ENCODE data around the gene MPEG1. TPM values are rescaled to one million over a fixed set of nuclear protein-coding genes. Genes with fewer than 3 reads are reported as not detected.

The MPEG1 gene, protein sequence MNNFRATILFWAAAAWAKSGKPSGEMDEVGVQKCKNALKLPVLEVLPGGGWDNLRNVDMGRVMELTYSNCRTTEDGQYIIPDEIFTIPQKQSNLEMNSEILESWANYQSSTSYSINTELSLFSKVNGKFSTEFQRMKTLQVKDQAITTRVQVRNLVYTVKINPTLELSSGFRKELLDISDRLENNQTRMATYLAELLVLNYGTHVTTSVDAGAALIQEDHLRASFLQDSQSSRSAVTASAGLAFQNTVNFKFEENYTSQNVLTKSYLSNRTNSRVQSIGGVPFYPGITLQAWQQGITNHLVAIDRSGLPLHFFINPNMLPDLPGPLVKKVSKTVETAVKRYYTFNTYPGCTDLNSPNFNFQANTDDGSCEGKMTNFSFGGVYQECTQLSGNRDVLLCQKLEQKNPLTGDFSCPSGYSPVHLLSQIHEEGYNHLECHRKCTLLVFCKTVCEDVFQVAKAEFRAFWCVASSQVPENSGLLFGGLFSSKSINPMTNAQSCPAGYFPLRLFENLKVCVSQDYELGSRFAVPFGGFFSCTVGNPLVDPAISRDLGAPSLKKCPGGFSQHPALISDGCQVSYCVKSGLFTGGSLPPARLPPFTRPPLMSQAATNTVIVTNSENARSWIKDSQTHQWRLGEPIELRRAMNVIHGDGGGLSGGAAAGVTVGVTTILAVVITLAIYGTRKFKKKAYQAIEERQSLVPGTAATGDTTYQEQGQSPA
- total RNA-seq: 10 to 100 TPM in 1 of 4 donors, 1 to 10 TPM in 3; 1.0 to 15.1 (median 5.7) TPM

- TF ChIP-seq POLR2A (IDR thresholded peaks at IDR 0.05) (no peak), CTCF (IDR thresholded peaks at IDR 0.05) (no peak)
- H3K4me1 ChIP-seq: no peaks in the 10 kb centered on the region
- H3K4me3 ChIP-seq: no peak within 1 kb of the TSS
- DNase-seq: no peak
- H3K36me3 ChIP-seq: no peaks in the 10 kb centered on the region
- H3K27ac ChIP-seq: no peak within 1 kb of the TSS
- intact Hi-C loops (cut with DNase I; ENCODE audit: low total_unique reads): no loop called here
- H3K9me3 ChIP-seq: no peaks in the 10 kb centered on the region
- no peaks in the 10 kb centered on the region for H3K27me3 ChIP-seq
Measured at GRCh38 chr11:59212744-59213631, at the start of gene MPEG1. Gene MPEG1 (minus strand): TSS chr11:59212927. CDS start chr11:59212865, 62 bp downstream.

DNA sequence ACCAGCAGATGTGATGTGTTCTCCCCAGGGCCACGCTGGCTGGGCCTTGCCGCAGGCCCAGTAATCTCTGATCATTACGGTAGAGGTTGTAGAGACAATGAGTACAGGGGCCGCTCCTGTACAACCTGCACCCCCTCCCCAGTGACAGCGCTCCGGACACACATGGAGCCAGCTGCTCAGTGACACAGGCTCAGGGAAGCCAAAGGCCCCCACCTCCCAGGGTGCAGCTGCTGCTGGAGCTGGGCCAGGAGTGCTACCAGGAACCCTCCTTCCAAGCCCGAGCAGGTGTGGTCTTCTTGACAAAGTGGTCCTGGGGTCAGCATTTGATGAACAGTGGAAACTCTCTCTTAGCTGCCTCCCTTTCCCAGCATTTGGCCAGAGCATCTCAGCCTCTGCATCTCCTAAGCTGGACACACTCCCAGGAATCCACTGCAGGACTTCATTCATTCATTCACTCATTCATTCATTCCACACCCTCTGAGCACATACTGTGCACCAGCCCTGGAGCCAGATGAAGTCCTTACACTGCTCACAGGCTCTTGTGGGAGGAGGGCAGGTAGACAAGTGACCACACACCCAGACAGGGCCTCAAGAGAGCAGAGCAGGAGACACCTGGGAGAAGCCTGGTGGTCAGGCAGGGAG, 49.6 kb upstream of the MPEG1 start:
- intact Hi-C loops (cut with DNase I; ENCODE audit: low total_unique reads): no loop called here
- Histone ChIP-seq H3K9me3 (no peaks in the 10 kb centered on the region), H3K27ac (no peak overlapping the region), H3K36me3 (no peaks in the 10 kb centered on the region), H3K27me3 (no peaks in the 10 kb centered on the region), H3K4me3 (no peak overlapping the region), H3K4me1 (no peaks in the 10 kb centered on the region)
- TF ChIP-seq CTCF (IDR thresholded peaks at IDR 0.05) (no peak), POLR2A (IDR thresholded peaks at IDR 0.05) (no peak)
- no peak for DNase-seq

GRCh38 chr11:59261150-59261549, 48.4 kb upstream of the MPEG1 start:
- H3K36me3 ChIP-seq: no peaks in the 10 kb centered on the region
- TF ChIP-seq CTCF (IDR thresholded peaks at IDR 0.05): no peak
- no peak for TF ChIP-seq POLR2A (IDR thresholded peaks at IDR 0.05)
- H3K27me3 ChIP-seq: no peaks in the 10 kb centered on the region
- no peak for DNase-seq
- no peak overlapping the region for H3K27ac ChIP-seq
- no peaks in the 10 kb centered on the region for H3K4me1 ChIP-seq
- no peaks in the 10 kb centered on the region for H3K9me3 ChIP-seq
- intact Hi-C loops (cut with DNase I; ENCODE audit: low total_unique reads): no loop called here
- H3K4me3 ChIP-seq: no peak overlapping the region

DNA sequence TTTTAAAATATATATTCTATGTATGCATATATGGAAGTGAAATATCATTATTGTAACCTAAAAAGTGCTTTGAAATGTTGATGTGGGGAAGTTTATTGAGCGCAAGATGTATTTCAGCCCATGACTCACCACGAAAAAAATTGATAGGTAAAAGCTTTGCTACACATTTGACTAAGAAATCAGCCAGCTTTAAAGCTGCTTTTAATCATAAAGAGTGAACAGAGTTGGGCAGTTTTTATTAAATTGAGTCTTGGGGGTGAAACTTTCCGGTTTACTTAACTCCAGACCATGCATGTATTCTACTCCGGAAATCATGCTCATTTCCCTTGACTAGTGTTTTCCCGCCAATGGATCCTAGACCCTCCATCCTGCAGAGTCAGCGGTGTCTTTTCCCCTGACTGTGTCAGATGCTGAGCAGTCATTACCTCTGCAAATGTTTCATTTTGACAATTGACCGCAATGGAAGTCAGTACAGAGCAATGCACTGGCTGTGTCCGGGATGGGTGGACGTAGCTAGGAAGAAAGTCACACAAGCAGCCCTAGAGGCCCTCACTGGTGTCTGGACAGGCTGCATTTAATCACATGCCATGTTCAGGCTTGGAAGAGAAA, 47.2 kb upstream of the MPEG1 start:
- TF ChIP-seq POLR2A (IDR thresholded peaks at IDR 0.05): no peak
- TF ChIP-seq CTCF (IDR thresholded peaks at IDR 0.05): no peak
- DNase-seq: no peak
- H3K27me3 ChIP-seq: no peaks in the 10 kb centered on the region

More for the DNA sequence above, 47.2 kb upstream of the MPEG1 start:
- H3K27ac ChIP-seq: no peak overlapping the region
- no peaks in the 10 kb centered on the region for H3K9me3 ChIP-seq
- H3K36me3 ChIP-seq: no peaks in the 10 kb centered on the region
- intact Hi-C loops (cut with DNase I; ENCODE audit: low total_unique reads): no loop called here
- no peak overlapping the region for H3K4me3 ChIP-seq
- H3K4me1 ChIP-seq: no peaks in the 10 kb centered on the region

Measured in uterus (tissue), 4 donors.